Spleen (tissue), 11 donors: ENCODE data around the gene AQP3. TPM values are rescaled to one million over a fixed set of nuclear protein-coding genes. Genes with fewer than 3 reads are reported as not detected.

ENCODE experiments used
- DNase-seq: peaks from one replicate; pipeline ENCODE4 v3.0.0-alpha.2; 2020
- H3K27ac ChIP-seq, 8 donors: fragments of 200-600 bp; sonication (generic) in 7 of 8; 1 replicate in 4 of 8; 2 replicates in 4 of 8; pipeline versions ENCODE4 v1.5.0 to v1.8.0; 2016 to 2021; ENCODE audit warnings: inconsistent platforms in 4 of 8, mild to moderate bottlenecking in 4 of 8, moderate library complexity in 1 of 8
- H3K27me3 ChIP-seq, 7 donors: fragments of 200-600 bp; sonication (generic) in 6 of 7; replicated peaks in 1 of 7; 1 replicate in 4 of 7; 2 replicates in 3 of 7; pipeline versions ENCODE4 v1.5.0 to v1.8.0; 2016 to 2021; ENCODE audit warnings: inconsistent platforms in 3 of 7, mild to moderate bottlenecking in 1 of 7
- H3K36me3 ChIP-seq, 6 donors: fragments of 200-600 bp; sonication (generic) in 5 of 6; 1 replicate in 4 of 6; 2 replicates in 2 of 6; pipeline versions ENCODE4 v1.5.0 to v1.8.0; 2016 to 2021; ENCODE audit warnings: inconsistent platforms in 2 of 6
- H3K4me1 ChIP-seq, 6 donors: fragments of 200-600 bp; sonication (generic) in 5 of 6; 1 replicate in 3 of 6; 2 replicates in 3 of 6; pipeline versions ENCODE4 v1.5.0 to v1.8.0; 2016 to 2021; ENCODE audit warnings: inconsistent platforms in 3 of 6
- H3K4me3 ChIP-seq, 8 donors: fragments of 200-600 bp; sonication (generic) in 7 of 8; 1 replicate in 4 of 8; 2 replicates in 4 of 8; pipeline versions ENCODE4 v1.5.0 to v1.8.0; 2016 to 2021; ENCODE audit warnings: inconsistent platforms in 4 of 8, mild to moderate bottlenecking in 4 of 8, moderate library complexity in 2 of 8
- H3K9me3 ChIP-seq, 8 donors: fragments of 200-600 bp; sonication (generic) in 7 of 8; 1 replicate in 4 of 8; 2 replicates in 4 of 8; pipeline versions ENCODE4 v1.5.0 to v1.8.0; 2016 to 2021; ENCODE audit warnings: inconsistent platforms in 4 of 8
- POLR2A ChIP-seq, 3 donors: fragments of 450-650 bp; IDR thresholded peaks; one replicate each; pipeline ENCODE4 v1.5.1; 2017; ENCODE audit warnings: antibody characterized with exemption in 3 of 3, mild to moderate bottlenecking in 1 of 3
- POLR2AphosphoS5 ChIP-seq, 3 donors: sonication (generic); formaldehyde crosslinking; IDR thresholded peaks; one replicate each; pipeline ENCODE4 v1.5.1; 2017; ENCODE audit warnings: antibody characterized with exemption in 3 of 3
- WGBS, 5 donors: extraction: QIAGEN DNeasy Blood & Tissue Kit in 3 of 5; methylation state at CpG; one replicate each; pipeline versions ENCODE4 v1.1.5 to v1.1.7; 2013 to 2018; 5-methylcytosine and 5-hydroxymethylcytosine counted together
- intact Hi-C: fragments of 100-400 bp; cut with DNase I; formaldehyde crosslinking; loops from one replicate; pipeline ENCODE4 v1.15.0; 2023; ENCODE audit warnings: low total_unique reads
- polyA plus RNA-seq, 3 donors: library from polyadenylated mRNA; stranded (reverse); fragments of 200-250 nt; gene quantifications; one replicate each; pipeline ENCODE4 v1.2.1, GENCODE V29; 2013
- total RNA-seq, 7 donors: library from RNA; depleted of rRNA in 3 of 7; stranded (reverse); fragments of >200 nt in 3 of 7; fragmentation: NEBNext Ultra II Directional in 4 of 7; extraction: Animal tissue kit (Norgen Biotek cat#: 25700) in 4 of 7; gene quantifications; one replicate each; pipeline versions ENCODE4 v1.1.0 to v1.2.1, GENCODE V29; 2016 to 2021
- TF ChIP-seq, protein P1 (sequence below), 11 experiments: fragments of 200-600 bp in 7 of 11; fragments of 450-650 bp in 4 of 11; sonication (generic) in 4 of 11; IDR thresholded peaks in 8 of 11; conservative IDR thresholded peaks in 3 of 11; 1 replicate in 7 of 11; 2 replicates in 4 of 11; pipeline versions ENCODE4 v1.4.0 to v1.8.0; 2016 to 2021; ENCODE audit warnings: antibody characterized with exemption in 11 of 11, inconsistent platforms in 4 of 11, mild to moderate bottlenecking in 1 of 11
- donor health status: healthy with polysubstance abuse.
- donor health status: DM: no; HTN: no; CAD: no; lungs with moderate emphysema.
- donor health status: DM: no; HTN: no; CAD: no.
- donor health status: Bipolar disorder and iron deficiency.
- donor health status: healthy.
- donor health status: DM: no; HTN: no; CAD: no.
- donor health status: DM: yes; HTN: yes; CAD: no.

AQP3 gene
- total and polyA plus RNA-seq, 10 donors = 5.0 to 251 (median 90.7) TPM

GRCh38 chr9:33466565-33467495 lies 19.4 kb upstream of the AQP3 start:
- Histone ChIP-seq H3K36me3 (peaks cover 5 to 100% (median 100%) of the 10 kb centered on the region in 6 donors), H3K4me3 (no peak overlapping the region), H3K9me3 (no peaks in the 10 kb centered on the region), H3K27ac (no peak overlapping the region), H3K27me3 (no peaks in the 10 kb centered on the region), H3K4me1 (peaks cover 0 to 18% (median 3%) of the 10 kb centered on the region in 6 donors)
- TF ChIP-seq POLR2A (IDR thresholded peaks at IDR 0.05) (no peak), POLR2AphosphoS5 (IDR thresholded peaks at IDR 0.05) (peak; percentile 33 to 50 (median 36))
- TF ChIP-seq, protein P1, sequence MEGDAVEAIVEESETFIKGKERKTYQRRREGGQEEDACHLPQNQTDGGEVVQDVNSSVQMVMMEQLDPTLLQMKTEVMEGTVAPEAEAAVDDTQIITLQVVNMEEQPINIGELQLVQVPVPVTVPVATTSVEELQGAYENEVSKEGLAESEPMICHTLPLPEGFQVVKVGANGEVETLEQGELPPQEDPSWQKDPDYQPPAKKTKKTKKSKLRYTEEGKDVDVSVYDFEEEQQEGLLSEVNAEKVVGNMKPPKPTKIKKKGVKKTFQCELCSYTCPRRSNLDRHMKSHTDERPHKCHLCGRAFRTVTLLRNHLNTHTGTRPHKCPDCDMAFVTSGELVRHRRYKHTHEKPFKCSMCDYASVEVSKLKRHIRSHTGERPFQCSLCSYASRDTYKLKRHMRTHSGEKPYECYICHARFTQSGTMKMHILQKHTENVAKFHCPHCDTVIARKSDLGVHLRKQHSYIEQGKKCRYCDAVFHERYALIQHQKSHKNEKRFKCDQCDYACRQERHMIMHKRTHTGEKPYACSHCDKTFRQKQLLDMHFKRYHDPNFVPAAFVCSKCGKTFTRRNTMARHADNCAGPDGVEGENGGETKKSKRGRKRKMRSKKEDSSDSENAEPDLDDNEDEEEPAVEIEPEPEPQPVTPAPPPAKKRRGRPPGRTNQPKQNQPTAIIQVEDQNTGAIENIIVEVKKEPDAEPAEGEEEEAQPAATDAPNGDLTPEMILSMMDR (IDR thresholded peaks at IDR 0.05 in 8 of 11, conservative IDR thresholded peaks at IDR 0.05 in 3 of 11) = peak; percentile 82 to 97 (median 95)
- intact Hi-C loops = loop anchor here (10.0 kb wide), 2 partner anchors 92 to 182 kb away; no protein-coding TSS in a partner anchor
- DNase-seq = peak; percentile 92
- WGBS, 5 donors = 81 to 88% (median 85%) methylated on average over 11 to 24 of the region's 24 CpGs

DNA sequence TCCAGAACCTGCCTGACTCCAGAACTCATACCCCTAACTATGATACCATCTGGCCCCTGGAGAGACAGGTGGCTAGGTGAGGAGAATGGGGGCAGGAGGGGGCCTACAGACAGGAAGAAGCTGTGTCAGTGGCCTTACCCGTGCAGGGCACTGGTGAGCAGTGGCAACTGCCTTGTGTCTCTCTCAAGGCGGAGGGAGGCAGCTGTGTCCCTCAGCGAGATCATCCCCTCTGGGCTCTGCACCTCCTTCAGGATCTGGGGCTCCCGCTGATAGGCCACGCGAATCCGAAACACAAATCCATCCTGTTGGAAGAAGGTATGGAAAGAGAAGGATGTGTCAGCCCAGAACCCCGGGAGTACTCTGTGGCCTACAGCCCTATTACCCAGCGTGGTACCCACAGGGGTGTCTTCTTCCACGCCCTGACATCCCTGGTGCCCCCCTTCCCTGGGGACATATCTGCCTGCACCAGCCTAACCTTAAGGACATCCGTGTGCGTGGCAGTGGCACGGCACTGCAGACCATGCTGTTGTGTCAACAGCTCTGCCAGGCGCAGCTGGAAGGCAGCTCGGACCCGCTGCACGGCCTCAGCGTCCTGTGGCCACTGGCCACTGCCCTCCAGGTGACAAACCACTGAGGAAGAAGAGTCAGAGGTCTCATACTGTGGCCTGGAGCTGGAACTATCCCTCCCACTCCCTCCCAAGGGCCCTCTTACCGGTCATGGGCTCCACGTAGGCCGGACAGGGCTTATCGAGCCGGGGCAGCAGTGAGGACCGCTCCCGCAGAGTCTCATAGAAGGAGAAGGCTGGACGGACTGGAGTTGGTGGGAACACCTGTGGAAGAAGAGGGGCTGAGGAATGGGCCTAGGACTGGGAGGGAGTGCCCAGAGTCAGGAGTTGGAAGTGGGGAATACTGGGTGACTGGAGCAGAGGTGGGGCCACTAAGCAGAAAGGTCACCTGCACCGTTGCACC lies 18.5 kb upstream of the AQP3 start:
- H3K27ac ChIP-seq = no peak overlapping the region
- peak; percentile 74 for DNase-seq
- no peak overlapping the region for H3K4me3 ChIP-seq
- no peaks in the 10 kb centered on the region for H3K9me3 ChIP-seq
- TF ChIP-seq POLR2A (IDR thresholded peaks at IDR 0.05) (no peak), POLR2AphosphoS5 (IDR thresholded peaks at IDR 0.05) (no peak)
- TF ChIP-seq, protein P1 (IDR thresholded peaks at IDR 0.05 in 8 of 11, conservative IDR thresholded peaks at IDR 0.05 in 3 of 11) = no peak
- H3K27me3 ChIP-seq = no peaks in the 10 kb centered on the region
- peaks cover 0 to 9% (median 0%) of the 10 kb centered on the region in 6 donors for H3K4me1 ChIP-seq
- intact Hi-C loops = loop anchor here (10.0 kb wide), 2 partner anchors 91 to 181 kb away; no protein-coding TSS in a partner anchor
- H3K36me3 ChIP-seq = peaks cover 5 to 100% (median 99%) of the 10 kb centered on the region in 6 donors
- WGBS, 5 donors = 91 to 97% (median 94%) methylated on average over 19 to 27 of the region's 27 CpGs

- WGBS, 5 donors = 96 to 99% (median 97%) methylated on average over 9 of the region's 9 CpGs
- no peak overlapping the region for H3K4me3 ChIP-seq
- no peak for TF ChIP-seq POLR2AphosphoS5 (IDR thresholded peaks at IDR 0.05)
- TF ChIP-seq POLR2A (IDR thresholded peaks at IDR 0.05) = no peak
- TF ChIP-seq, protein P1 (IDR thresholded peaks at IDR 0.05 in 8 of 11, conservative IDR thresholded peaks at IDR 0.05 in 3 of 11) = no peak
- H3K4me1 ChIP-seq = peaks cover 0 to 8% (median 0%) of the 10 kb centered on the region in 6 donors
- peaks cover 5 to 100% (median 94%) of the 10 kb centered on the region in 6 donors for H3K36me3 ChIP-seq
- intact Hi-C loops = loop anchor here (10.0 kb wide), 2 partner anchors 90 to 180 kb away; no protein-coding TSS in a partner anchor
- DNase-seq = peak; percentile 71
- no peaks in the 10 kb centered on the region for H3K27me3 ChIP-seq
- H3K9me3 ChIP-seq = no peaks in the 10 kb centered on the region
- H3K27ac ChIP-seq = no peak overlapping the region
Measured at GRCh38 chr9:33465096-33465495, 17.7 kb upstream of the AQP3 start.
